ENCODE measurements around the gene RASGRP2. TPM values are rescaled to one million over a fixed set of nuclear protein-coding genes. Genes with fewer than 3 reads are reported as not detected.
A peak's percentile ranks its signal among the peaks of the same experiment; 100 is the strongest.

The RASGRP2 gene
- total and polyA plus RNA-seq, 7 donors: 2.6 to 14.7 (median 8.0) TPM

DNA sequence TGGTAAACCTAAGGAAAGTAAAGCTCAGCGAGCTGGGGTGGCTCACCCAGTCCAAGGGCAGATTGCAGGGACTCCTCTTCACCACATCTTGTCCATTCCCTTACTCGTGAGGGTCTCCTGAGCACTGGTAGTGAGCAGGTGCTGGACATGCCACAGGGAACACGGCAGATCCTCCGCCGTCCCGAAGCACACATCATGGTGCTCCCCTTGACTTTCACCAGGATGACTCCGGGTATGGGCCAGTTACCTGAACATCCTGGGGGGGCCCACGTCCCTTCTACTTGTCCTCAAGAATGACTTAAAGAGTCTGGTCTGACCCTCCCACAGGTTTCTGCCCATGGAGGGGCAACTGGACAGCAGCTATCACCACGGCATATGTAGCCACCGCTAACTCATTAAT is 42.4 kb upstream of the RASGRP2 start:
- Histone ChIP-seq H3K36me3 (ENCODE audit: insufficient read depth in 1 of 2, low read depth in 1 of 2) (peaks cover 0 to 18% of the 10 kb centered on the region in 2 donors), H3K27ac (no peak overlapping the region), H3K9me3 (no peaks in the 10 kb centered on the region), H3K27me3 (ENCODE audit: insufficient read depth in 3 of 3, low read length in 2 of 3) (no peaks in the 10 kb centered on the region), H3K4me1 (no peaks in the 10 kb centered on the region), H3K4me3 (no peak overlapping the region)
- intact Hi-C loops (cut with DNase I): loop anchor here in 1 of 2 donors (5.0 kb wide), 1 partner anchor 56 kb away; the partner anchor contains the start of gene CDC42BPG
- TF ChIP-seq, protein P1, sequence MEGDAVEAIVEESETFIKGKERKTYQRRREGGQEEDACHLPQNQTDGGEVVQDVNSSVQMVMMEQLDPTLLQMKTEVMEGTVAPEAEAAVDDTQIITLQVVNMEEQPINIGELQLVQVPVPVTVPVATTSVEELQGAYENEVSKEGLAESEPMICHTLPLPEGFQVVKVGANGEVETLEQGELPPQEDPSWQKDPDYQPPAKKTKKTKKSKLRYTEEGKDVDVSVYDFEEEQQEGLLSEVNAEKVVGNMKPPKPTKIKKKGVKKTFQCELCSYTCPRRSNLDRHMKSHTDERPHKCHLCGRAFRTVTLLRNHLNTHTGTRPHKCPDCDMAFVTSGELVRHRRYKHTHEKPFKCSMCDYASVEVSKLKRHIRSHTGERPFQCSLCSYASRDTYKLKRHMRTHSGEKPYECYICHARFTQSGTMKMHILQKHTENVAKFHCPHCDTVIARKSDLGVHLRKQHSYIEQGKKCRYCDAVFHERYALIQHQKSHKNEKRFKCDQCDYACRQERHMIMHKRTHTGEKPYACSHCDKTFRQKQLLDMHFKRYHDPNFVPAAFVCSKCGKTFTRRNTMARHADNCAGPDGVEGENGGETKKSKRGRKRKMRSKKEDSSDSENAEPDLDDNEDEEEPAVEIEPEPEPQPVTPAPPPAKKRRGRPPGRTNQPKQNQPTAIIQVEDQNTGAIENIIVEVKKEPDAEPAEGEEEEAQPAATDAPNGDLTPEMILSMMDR (IDR thresholded peaks at IDR 0.05): no peak
- WGBS, 3 donors: 89 to 92% (median 89%) methylated on average over 10 of the region's 10 CpGs
- no peak for ATAC-seq
- DNase-seq: peak in 1 of 2 donors; percentile 21

DNA sequence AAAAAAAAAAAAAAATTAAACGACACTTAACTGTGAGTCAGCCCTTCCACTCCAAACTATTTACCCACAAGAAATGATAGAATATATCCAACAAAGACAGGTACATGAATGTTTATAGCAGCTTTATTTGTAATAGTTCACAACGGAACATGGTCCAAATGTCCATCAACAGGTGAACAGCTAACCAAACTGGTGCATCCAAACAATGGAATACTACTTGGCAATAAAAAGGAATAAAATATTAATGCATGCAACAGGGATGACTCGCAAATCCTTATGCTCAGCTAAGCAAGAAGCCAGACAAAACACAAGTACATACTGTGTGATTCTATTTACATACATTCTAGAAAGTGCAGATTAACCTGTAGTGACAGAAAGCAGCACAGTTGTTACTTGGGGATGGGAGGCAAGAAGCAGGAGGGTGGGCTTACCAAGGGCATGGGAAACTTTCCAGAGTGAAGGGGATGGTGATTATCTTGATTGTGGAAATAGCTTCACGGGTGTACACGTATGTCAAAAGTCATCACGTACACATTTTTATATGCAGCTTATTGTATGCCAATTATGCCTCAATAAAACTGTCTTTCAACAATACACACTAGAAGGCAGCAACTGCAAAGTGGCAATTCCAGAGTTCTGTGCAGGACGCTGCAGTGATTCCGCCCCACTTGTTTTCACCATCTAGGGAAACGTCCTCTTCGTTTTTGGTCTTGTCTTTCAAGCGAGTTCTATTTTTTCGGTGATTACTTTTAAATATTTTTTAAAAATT is 41.1 kb upstream of the RASGRP2 start:
- ATAC-seq: no peak
- Histone ChIP-seq H3K9me3 (no peaks in the 10 kb centered on the region), H3K4me3 (no peak overlapping the region), H3K4me1 (no peaks in the 10 kb centered on the region), H3K27ac (no peak overlapping the region), H3K36me3 (ENCODE audit: insufficient read depth in 1 of 2, low read depth in 1 of 2) (peaks cover 0 to 15% of the 10 kb centered on the region in 2 donors), H3K27me3 (ENCODE audit: insufficient read depth in 3 of 3, low read length in 2 of 3) (no peaks in the 10 kb centered on the region)
- TF ChIP-seq, protein P1 (IDR thresholded peaks at IDR 0.05): no peak
- DNase-seq: peak in 1 of 2 donors; percentile 12
- intact Hi-C loops (cut with DNase I): loop anchor here in 1 of 2 donors (5.0 kb wide), 1 partner anchor 57 kb away; the partner anchor contains the start of gene CDC42BPG
- WGBS, 3 donors: 86 to 89% (median 86%) methylated on average over 12 of the region's 12 CpGs

DNA sequence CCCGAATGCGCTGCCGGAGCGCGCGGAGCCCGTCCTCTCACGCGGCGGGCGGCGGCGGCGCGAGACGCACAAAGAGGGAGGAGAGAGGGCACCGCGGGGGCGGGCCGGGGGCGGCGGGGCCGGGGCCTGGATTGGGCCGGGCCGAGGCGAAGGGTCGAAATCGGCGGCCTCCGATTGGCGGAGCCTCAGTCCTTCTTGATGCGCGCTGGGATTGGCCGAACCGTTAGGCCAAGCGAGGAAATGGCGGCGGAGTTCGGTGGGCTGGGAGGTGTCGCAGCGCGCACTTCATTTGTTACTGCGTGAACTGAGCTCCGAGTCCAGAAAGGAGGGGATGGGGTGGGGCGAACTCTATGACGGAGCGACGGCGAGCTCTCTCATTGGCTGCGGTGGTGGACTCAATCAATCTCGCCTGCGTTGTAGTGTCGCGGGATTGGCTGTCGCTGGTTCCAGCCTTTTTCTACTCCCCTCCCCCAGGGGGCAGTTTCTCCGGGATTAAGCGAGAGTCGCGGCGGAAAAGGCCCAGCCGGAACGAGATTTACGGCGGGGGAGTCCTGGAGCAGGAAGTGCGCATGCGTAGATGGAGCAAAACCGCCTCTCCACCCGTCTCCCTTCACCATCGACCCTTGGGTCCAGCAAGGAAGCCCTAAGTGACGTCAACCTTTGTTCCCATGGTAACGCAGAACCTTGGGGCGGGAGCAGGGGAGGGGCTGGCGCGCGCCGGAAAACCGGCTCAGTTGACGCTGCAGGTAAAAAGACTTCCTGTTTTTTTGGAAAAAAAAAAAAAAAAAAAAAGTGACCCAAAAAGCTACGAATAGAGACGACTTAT is 34.7 kb upstream of the RASGRP2 start, which contains the start of gene SF1:
TSS of gene SF1 (minus strand) at position 70 of the 826 bp plus-strand sequence. CDS start 150 bp downstream, outside the sequence.
- Histone ChIP-seq H3K9me3 (no peaks in the 10 kb centered on the region), H3K36me3 (ENCODE audit: insufficient read depth in 1 of 2, low read depth in 1 of 2) (peaks cover 11 to 44% of the 10 kb centered on the region in 2 donors), H3K4me3 (peak within 1 kb of the TSS; percentile 87), H3K27ac (peak within 1 kb of the TSS; percentile 98), H3K4me1 (peaks cover 40% of the 10 kb centered on the region), H3K27me3 (ENCODE audit: insufficient read depth in 3 of 3, low read length in 2 of 3) (no peaks in the 10 kb centered on the region)
- ATAC-seq (peak; percentile 91 to 92 (median 91)), DNase-seq (peak; percentile 98 to 99)
- 0 to 1% (median 1%) methylated on average over 78 to 80 of the region's 80 CpGs for WGBS, 3 donors
- TF ChIP-seq, protein P1 (IDR thresholded peaks at IDR 0.05): no peak
- intact Hi-C loops (cut with DNase I): no loop called here

DNA sequence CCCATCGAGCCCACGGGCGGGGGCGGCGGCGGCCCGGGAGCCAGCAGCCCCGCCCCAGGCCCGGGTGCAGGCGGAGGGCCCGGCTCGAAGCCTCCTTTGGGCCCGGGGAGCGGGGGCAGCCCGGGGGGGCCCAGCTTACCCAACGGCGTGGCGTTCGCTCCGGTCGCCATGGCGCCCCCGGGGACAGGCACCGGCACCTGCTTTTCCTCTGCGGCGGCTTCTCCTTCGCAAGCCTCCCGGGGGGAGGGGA is 34.2 kb upstream of the RASGRP2 start:
- Histone ChIP-seq H3K4me1 (peaks cover 45% of the 10 kb centered on the region), H3K9me3 (no peaks in the 10 kb centered on the region), H3K4me3 (peak overlapping the region; percentile 87), H3K36me3 (ENCODE audit: insufficient read depth in 1 of 2, low read depth in 1 of 2) (peaks cover 14 to 49% of the 10 kb centered on the region in 2 donors), H3K27ac (peak overlapping the region; percentile 98), H3K27me3 (ENCODE audit: insufficient read depth in 3 of 3, low read length in 2 of 3) (no peaks in the 10 kb centered on the region)
- TF ChIP-seq, protein P1 (IDR thresholded peaks at IDR 0.05): no peak
- intact Hi-C loops (cut with DNase I): no loop called here
- 0 to 3% (median 1%) methylated on average over 1 to 28 of the region's 28 CpGs for WGBS, 3 donors
- no peak for ATAC-seq
- no peak for DNase-seq

All from psoas muscle (tissue), 8 donors.